ENCODE data around the gene B9D2.

GRCh38 chr19:41386442-41386841 lies 22.5 kb upstream of the B9D2 start:
- TF ChIP-seq, protein P1, sequence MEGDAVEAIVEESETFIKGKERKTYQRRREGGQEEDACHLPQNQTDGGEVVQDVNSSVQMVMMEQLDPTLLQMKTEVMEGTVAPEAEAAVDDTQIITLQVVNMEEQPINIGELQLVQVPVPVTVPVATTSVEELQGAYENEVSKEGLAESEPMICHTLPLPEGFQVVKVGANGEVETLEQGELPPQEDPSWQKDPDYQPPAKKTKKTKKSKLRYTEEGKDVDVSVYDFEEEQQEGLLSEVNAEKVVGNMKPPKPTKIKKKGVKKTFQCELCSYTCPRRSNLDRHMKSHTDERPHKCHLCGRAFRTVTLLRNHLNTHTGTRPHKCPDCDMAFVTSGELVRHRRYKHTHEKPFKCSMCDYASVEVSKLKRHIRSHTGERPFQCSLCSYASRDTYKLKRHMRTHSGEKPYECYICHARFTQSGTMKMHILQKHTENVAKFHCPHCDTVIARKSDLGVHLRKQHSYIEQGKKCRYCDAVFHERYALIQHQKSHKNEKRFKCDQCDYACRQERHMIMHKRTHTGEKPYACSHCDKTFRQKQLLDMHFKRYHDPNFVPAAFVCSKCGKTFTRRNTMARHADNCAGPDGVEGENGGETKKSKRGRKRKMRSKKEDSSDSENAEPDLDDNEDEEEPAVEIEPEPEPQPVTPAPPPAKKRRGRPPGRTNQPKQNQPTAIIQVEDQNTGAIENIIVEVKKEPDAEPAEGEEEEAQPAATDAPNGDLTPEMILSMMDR (conservative IDR thresholded peaks at IDR 0.05 in 1 of 2, IDR thresholded peaks at IDR 0.05 in 1 of 2; ENCODE audit: extremely low read depth in 1 of 2, insufficient read depth in 1 of 2, low read depth in 1 of 2, low read length in 2 of 2), result no peak
- TF ChIP-seq EZH2 (IDR thresholded peaks at IDR 0.05; ENCODE audit: borderline replicate concordance, low read length), result no peak

Measured in mammary epithelial cell (primary cell).